Kidney capillary endothelial cell (primary cell): ENCODE results near the gene ASXL1.
"Not testable (repeated sequence)": the region's sequence is repeated elsewhere in the genome, so short reads cannot be mapped to it uniquely, and the experiment has no call there.

Source experiments
- DNase-seq: peaks from one replicate; pipeline ENCODE4 v3.0.0-alpha.2; 2018; ENCODE audit warnings: low spot score

The ASXL1 gene

DNA sequence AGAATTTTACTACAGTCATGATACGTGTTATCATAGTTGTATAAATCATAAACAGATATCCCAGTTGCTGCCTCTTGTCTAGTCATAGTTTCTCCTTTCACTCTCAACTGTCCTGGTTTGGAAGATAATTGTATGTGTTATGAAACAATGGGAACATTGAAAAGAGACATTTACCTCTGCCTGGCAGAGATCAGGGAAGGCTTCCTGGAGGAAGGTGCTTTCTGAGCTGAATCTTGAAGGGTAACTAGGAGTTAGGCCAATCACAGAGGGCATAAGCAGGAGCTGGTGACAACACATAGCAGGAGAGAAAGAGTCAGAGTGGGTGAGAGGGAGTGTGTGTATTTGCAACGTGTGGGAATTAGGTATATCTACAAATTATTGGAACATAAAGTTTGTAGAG lies 5.4 kb downstream of the ASXL1 start:
- no peak for DNase-seq

DNA sequence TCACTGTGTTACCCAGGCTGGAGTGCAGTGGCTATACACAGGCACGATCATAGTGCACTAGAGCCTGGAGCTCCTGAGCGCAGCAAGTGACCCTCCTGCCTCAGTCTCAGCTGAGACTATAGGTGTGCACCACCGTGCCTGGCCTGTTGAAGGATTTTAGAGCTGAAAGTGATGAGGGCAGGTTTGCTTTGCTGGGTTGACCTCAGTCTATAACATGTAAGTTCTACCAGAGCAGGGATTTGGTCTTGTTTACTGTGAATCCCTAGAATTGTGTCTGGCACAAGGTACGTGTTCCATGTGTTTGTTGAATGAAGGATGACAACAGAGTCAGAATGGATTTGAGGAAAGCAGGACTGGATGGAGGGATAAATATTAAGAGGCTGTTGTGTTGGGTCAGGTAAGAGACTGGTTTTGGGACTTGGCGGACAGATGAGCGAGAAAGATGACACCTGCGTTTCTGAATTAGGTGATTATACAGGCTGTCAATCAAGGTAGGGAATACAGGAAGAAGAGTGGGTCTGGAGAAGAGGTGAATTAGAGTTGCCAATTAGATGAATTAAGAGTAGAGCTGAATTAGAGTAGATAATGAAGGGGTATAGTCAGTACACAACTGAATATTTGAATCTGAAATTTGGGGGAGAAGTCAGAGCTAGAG lies 6.5 kb downstream of the ASXL1 start:
- no peak for DNase-seq

DNA sequence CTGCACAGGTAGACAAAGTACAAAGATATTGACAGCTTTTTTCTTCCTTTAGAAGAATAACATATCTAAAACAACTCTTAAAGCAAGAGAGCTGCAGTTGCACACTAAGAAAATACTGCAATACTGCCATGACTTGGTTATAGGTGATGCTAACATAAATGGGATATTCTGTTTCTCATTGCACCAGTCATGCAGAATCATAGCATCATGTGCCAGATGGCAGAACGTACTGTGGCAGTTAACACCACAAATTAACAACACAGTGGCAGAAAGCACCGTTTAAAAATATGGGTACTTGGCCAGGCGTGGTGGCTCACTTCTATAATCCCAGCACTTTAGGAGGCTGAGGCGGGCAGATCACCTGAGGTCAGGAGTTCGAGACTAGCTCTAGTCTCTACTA lies 7.4 kb downstream of the ASXL1 start:
- no peak for DNase-seq

DNA sequence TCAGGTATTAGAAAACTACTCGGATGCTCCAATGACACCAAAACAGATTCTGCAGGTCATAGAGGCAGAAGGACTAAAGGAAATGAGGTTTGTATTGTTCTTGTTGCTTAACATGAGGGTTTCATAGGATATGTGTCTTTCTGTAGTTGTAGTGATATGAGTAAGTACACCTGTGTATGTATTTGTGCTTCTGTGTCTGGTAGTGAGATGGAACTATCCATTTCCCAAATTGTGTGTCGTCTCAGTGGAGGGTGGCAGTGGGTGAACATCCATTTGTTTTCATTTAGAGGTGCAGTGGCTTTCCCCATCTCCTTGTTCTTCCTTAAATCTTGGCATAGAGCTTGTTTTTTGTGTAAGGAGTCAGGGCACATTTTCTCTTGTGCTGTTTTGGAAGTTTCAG lies 8.2 kb downstream of the ASXL1 start:
- no peak for DNase-seq

DNA sequence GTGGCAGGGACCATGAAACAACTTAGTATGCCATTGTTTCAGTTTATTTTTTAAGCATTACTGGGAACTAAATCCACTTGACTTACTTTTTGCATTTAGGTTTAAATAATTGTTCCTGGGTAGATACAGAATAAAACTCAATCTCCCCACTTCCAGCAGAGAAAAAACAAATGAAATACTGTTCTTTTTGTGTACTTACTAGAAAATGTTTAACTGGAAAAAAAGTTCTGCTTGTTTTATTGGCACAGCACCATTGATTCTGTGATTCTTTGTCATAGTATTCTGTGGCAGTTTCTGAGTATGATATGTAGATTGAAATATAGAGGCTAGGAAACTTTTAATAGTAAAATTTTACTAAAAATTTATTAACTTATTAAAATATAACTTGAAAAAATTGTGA lies 10.2 kb downstream of the ASXL1 start:
- no peak for DNase-seq

DNA sequence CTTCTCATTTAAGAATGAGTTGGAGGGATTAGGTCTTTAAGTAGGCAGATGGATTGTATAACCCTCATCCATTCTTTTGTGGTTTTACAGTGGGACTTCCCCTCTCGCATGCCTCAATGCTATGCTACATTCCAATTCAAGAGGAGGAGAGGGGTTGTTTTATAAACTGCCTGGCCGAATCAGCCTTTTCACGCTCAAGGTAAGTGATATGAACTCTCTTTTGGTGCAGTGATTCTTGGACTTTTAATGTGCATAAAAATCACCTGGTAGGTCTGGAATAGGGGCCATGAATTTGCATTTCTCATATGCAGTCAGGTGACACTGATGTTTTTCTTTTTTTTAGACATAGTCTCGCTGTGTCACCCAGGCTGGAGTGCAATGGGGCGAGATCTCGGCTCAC lies 10.8 kb downstream of the ASXL1 start:
- no peak for DNase-seq

DNA sequence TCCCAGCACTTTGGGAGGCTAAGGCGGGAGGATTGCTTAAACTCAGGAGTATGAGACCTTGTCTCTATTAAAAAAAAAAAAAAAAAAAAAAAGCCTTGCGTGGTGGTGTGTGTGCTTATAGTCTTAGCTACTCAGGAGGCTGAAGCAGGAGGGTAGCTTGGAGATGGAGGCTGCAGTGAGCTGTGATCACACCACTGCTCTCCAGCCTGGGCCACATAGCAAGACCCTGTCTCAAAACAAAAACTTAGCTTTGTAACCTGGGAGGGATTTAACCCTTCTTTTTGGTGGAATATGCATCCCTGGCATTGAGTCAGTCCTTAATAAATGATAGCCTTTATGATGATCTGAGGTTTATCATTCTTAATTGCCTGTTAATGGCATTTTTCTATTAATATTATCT lies 12.8 kb downstream of the ASXL1 start:
- DNase-seq: no peak

DNA sequence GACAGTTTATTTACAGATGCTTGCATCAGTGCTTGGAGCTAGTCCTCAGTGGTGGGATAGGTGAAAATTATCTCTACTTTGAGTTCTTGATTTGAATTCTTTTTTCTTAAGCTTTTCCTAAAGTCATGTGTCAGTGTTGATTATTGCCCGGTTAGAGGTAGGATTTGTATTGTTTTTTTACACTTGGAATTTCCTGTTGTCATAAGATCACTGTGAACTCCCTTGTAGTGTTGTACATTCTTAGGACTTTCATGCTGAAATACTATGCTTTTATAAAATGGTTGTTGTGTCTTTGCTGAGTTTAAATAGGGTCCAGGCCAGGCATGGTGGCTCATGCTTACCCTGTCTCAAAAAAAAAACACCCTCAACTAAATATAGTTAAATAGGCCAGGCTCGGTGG lies 20.3 kb downstream of the ASXL1 start:
- DNase-seq: peak; percentile 16

DNA sequence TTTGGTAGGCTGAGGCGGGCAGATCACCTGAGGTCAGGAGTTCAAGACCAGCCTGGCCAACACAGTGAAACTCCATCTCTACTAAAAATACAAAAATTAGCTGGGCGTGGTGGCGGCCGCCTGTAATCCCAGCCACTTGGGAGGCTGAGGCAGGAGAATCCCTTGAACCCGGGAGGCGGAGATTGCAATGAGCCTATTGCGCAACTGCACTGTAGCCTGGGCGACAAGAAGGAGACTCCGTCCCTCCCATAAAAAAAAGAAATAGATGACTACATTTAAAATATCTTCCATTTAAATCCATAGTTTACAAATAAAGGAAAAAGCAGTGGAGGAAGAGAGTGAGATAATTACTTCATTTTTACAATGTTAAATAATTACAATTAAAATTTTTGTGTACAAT lies 21.9 kb downstream of the ASXL1 start:
- not testable (repeated sequence) for DNase-seq

DNA sequence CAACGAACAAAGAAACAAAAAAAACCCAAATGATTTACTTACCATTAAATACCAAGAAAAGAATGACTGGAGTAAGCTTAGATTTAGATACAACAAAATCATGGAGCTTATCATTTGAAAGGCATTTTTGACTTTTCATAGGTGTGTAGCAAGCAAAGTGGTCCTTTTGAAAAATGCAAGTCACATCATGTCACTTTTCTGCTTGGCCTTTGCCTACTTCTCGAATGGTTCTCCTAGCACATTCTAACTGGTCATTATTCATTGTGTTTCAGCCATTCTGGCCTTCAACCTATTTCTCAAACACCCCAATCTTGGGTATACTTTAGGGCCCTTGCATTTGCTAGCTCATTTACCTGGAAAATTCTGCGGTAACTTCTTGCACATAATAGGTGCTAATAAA lies 22.6 kb downstream of the ASXL1 start:
- no peak for DNase-seq

DNA sequence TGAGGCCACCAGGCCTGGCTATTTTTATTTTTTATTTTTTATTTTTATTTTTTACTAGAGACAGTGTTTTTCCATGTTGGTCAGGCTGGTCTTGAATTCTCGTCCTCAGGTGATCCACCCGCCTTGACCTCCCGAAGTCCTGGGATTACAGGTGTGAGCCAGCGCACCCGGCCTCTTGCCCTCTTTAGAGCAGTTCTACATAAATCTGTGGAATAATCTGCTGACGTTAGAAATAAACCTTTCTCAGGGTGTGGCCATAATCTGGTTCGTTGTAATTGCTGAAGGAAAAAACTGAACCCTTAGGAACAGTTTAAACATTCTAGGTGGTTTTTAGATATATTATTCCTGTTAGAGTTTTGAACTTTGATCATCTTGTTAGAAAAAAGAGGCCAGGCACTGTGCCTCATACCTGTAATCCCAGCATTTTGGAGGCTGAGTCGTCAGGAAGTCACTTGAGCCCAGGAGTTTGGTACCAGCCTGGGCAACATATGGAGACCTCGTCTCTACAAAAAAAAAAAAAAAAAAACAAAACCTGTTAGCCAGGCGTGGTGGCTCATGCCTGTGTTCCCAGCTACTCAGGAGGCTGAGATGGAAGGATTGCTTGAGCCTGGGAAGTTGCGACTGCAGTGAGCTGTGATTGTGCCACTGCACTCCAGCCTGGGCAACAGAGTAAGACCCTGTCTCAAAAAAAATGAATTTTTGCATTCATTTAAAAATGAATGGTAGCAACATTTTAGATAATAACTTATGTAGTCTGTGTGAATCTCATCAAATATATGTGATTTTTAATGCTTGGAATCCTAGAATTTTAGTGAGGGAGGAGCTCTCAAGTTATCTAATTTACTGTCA lies 24.2 kb downstream of the ASXL1 start:
- no peak for DNase-seq

DNA sequence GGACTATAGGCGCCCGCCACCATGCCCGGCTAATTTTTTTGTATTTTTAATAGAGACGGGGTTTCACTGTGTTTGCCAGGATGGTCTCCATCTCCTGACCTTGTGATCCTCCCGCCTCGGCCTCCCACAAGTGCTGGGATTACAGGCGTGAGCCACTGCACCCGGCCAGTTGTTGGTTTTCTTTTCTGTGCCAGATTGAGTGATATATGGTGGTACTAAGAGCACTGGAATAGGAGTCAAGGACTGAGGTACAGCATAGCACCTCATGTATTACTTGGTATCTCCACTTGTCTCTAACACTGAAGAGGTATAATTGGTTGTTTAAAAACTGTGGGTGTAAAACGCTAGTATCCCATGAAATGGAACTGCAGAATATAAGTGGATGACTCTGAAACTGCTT lies 25.3 kb downstream of the ASXL1 start:
- not testable (repeated sequence) for DNase-seq

DNA sequence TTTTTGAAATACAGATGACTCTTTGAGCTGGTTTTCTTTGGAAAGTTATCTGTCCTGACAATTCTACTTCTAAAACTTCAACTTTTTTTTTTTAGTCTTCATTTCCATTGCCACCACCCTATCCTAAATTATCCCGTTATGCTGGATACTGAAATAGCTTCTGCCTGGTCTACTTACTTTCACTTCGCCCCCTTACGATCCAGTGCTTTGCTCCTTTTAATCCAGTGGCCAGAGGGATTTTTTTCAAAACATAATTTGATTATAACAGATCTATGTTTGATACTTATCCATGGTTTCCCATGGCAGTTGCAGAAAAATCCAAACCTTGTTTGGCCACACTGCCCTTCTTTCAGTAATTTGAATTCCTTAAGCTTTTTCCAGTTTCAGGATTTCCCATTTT lies 27.4 kb downstream of the ASXL1 start:
- no peak for DNase-seq

DNA sequence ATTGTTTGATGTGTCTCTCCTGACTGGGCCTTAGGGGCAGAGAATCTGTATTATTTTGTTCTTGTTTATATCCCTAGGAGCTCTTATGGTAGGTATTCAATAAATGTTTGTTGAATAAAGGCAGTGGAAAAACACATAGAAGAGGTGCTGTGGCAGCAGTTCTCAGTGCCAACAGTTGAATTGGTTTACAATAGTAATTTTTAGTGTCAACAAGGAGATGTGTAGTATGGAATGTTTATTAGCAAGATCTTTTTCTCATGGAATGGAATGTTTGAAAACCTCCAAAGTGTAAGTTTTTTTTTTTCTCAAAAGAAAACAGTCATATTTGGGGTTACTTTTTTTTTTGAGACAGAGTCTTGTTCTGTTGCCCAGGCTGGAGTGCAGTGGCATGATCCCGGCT lies 28.0 kb downstream of the ASXL1 start:
- no peak for DNase-seq

DNA sequence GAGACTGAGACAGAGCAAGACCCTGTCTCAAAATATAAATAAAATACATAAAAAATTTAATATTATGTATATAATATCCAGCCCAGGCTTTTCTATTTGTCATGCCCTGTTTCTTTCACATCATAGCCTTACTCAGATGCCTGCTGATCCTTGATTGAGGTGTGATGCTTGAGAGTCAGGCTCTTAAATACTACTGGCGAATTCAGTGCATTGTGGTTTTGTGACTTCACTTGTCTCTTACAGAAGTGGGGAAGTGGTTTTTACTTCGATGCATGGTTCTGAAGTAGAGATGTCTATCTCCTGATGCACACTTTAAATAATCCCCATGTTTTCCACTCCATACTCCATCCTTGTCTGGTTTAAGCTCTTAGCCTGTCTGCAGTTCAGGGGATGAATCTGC lies 29.1 kb downstream of the ASXL1 start:
- DNase-seq: no peak

DNA sequence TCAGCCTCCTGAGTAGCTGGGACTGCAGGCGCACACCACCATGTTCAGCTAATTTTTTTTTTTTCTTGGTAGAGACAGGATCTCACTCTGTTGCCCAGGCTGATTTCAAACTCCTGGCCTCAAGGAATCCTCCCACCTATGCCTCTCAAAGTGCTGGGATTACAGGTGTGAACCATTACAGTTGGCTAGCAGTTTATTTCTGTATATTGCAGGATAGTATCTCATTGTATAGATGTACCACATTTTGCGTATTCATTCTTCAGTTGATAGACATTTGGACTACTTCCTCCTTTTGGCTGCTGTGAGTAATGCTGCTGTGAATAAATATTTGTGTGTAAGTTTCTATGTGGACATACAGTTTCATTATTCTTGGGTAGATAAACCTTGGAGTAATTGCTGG lies 32.9 kb downstream of the ASXL1 start:
- no peak for DNase-seq

DNA sequence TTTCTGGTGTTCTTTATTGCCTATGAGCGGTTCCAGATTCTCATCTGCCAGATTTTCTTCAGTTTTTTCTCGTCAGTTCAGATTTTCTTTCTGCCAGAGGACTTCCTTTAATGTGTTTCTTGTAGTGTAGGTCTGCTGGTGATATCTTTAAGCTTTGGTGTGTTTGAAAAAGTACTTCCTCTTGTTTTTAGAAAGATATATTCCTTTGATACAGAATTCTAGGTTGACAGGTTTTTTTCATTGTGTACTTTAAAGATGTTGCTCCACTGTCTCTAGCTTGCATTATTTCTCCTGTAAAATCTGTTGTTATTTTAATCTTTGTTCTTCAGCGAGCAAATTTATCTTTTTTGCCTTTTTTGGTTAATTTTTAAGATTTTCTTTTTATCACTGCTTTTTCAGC lies 36.9 kb downstream of the ASXL1 start:
- no peak for DNase-seq

DNA sequence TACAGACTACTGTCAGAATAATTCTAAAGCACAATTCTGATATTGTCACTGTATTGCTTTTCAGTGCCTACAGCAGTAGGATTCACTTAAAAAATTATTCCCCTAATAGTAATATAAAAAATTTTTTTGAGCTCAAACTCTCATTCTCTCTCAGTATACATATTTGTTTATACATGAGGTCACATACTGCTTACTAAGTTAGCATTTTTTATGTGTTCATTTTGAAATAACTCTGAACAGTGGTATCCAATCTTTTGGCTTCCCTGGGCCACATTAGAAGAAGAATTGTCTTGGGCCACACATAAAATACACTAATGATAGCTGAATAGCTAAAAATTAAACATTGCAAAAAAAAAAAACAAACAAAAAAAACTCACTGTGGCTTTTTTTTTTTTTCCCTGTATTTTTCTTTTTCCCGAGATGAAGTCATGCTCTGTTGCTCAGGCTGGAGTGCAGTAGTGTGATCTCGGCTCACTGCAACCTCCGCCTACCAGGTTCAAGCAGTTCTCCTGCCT lies 38.6 kb downstream of the ASXL1 start:
- DNase-seq: no peak

DNA sequence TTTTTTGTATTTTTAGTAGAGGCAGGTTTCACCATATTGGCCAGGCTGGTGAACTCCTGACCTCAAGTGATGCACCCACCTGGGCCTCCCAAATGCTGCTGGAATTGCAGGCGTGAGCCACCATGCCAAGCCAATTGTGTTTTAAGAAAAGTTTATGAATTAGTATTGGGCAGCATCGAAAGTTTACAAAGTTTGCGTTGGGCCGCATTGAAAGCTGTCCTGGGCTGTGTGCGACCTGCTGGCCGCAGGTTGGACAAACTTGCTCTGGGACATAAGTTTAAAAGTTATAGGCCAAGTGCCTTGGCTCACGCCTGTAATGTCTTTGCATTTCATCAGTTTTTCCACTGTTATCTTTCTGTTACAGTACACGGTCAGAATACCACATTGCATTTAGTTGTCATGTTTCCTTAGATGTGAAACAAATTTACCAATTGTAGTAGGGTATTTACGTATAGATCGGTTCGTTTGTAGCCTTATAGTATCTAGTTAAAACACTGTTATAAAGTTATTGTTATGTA lies 39.5 kb downstream of the ASXL1 start:
- no peak for DNase-seq

DNA sequence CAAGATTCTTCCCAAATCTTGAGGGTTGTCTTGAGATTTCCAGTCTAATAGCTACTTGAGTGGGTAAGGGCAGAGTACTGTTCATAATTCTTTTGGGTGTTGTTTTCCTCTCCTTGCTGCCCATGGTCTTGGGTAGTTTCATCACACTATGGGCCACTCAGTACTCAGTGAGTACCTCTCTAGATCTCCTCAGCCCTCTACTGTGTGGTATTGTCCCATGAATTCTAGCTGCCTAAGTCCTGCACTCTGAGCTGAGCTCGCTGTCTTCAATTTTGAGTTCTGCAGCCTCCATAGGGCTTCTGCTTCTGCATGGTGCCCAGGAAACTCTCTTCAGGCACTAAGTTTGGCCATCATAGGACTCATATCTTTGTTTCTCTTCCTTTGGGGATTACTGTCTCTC lies 42.3 kb downstream of the ASXL1 start:
- no peak for DNase-seq

DNA sequence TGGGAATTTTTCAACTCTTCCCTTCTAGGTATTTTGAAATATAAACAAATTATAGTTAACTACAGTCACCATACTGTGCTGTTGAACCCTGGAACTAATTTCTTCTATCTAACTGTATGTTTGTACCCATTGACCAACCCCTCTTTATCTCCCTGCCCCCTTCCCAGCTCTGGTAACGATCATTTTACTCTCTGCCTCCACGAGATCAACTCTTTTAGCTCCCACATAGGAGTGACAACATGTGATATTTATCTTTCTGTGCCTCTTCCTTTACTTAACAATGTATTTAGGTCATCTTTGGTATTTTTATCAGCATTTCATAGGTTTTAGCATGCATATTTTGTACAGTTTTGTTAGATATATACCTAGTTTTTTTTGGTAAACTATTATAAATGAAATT lies 45.9 kb downstream of the ASXL1 start:
- no peak for DNase-seq

DNA sequence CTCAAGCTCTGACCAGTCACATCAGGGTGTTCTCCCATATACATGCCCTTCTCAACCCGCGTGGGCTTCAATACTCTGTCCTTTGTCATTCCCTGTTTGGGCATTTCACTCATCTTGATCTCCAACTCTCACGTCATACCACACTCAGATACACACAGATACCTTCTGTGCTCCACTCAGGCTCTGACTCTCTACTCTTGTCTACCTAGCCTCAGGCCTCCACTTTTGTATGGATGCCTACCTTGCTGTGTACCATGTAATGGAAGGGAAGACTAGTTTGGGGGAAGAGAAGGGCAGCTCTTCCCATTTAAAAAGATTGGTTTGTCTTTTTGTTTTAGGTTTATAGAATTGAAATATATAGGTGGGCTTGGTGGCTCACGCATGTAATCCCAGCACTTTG lies 48.6 kb downstream of the ASXL1 start:
- no peak for DNase-seq

DNA sequence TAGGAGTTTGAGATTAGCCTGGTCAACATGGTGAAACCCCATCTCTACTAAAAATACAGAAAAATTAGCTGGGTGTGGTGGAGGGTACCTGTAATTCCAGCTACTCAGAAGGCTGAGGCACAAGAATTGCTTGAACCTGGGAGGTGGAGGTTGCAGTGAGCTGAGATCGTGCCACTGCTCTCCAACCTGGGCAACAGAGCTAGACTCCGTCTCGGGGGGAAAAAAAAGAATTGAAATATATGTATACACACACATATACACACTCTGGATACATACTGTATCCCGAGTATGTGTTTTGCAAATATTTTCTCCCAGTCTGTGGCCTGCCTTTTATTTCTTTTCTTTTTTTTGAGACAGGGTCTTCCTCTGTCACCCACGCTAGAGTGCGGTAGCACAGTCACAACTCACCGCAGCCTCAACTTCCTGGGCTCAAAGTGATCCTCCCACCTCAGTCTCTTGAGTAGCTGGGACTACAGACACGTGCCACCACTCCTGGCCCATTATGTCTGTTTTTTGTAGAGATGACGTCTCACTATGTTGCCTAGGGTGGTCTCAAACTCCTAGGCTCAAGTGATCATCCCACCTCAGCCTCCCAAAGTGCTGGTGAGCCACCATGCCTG lies 49.1 kb downstream of the ASXL1 start:
- DNase-seq: not testable (repeated sequence)
